Prostate gland (tissue), 2 donors: ENCODE measurements around the gene TOMM70.

Experiments used
- POLR2A ChIP-seq: fragments of 450-650 bp; IDR thresholded peaks from one replicate; pipeline ENCODE4 v1.6.1; 2016; ENCODE audit warnings: antibody characterized with exemption, mild to moderate bottlenecking
- TF ChIP-seq, protein P1 (sequence below), 4 experiments: fragments of 200-600 bp in 2 of 4; fragments of 450-650 bp in 2 of 4; sonication (generic) in 2 of 4; IDR thresholded peaks; 1 replicate in 3 of 4; 2 replicates in 1 of 4; pipeline ENCODE4 v1.5.1; 2016 to 2019; ENCODE audit warnings: antibody characterized with exemption in 4 of 4, mild to moderate bottlenecking in 2 of 4, moderate library complexity in 2 of 4

DNA sequence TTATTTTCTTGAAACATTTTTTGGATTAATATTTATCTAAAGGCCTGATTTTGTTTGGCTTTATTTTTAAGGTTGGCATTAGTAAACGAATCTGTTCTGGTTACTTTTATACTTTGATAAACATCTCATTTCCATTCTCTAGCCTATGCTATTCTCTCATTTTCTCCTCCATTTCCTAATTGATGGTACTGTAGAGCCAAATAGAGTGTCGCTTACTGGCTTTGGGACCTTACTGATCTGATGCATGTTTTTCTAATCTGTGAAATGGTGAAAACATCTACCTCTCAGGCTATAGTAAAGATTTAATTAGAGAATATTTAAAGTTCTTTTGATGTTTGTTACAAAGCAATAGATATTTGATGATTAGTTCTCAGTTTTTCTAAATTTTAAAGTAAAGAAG, 2.0 kb upstream of the TOMM70 start:
- TF ChIP-seq, protein P1, sequence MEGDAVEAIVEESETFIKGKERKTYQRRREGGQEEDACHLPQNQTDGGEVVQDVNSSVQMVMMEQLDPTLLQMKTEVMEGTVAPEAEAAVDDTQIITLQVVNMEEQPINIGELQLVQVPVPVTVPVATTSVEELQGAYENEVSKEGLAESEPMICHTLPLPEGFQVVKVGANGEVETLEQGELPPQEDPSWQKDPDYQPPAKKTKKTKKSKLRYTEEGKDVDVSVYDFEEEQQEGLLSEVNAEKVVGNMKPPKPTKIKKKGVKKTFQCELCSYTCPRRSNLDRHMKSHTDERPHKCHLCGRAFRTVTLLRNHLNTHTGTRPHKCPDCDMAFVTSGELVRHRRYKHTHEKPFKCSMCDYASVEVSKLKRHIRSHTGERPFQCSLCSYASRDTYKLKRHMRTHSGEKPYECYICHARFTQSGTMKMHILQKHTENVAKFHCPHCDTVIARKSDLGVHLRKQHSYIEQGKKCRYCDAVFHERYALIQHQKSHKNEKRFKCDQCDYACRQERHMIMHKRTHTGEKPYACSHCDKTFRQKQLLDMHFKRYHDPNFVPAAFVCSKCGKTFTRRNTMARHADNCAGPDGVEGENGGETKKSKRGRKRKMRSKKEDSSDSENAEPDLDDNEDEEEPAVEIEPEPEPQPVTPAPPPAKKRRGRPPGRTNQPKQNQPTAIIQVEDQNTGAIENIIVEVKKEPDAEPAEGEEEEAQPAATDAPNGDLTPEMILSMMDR (IDR thresholded peaks at IDR 0.05): no peak
- TF ChIP-seq POLR2A: no peak
